ENCODE measurements around the gene CPN2. TPM values are rescaled to one million over a fixed set of nuclear protein-coding genes. Genes with fewer than 3 reads are reported as not detected.

CPN2 gene
- total and polyA plus RNA-seq, 7 donors: 0.03 to 0.13 TPM; not detected in 5

GRCh38 chr3:194392576-194392975 is 41.4 kb upstream of the CPN2 start:
- Histone ChIP-seq H3K27ac (no peak overlapping the region), H3K4me1 (peaks cover 8% of the 10 kb centered on the region), H3K36me3 (ENCODE audit: insufficient read depth in 1 of 2, low read depth in 1 of 2) (no peaks in the 10 kb centered on the region), H3K9me3 (peaks cover 5% of the 10 kb centered on the region), H3K4me3 (no peak overlapping the region), H3K27me3 (ENCODE audit: insufficient read depth in 3 of 3, low read length in 2 of 3) (peaks cover 0 to 46% (median 6%) of the 10 kb centered on the region in 3 donors)
- intact Hi-C loops (cut with DNase I): no loop called here
- ATAC-seq (no peak), DNase-seq (no peak)
- WGBS, 3 donors: 62 to 66% (median 63%) methylated on average over 7 of the region's 7 CpGs
- TF ChIP-seq, protein P1, sequence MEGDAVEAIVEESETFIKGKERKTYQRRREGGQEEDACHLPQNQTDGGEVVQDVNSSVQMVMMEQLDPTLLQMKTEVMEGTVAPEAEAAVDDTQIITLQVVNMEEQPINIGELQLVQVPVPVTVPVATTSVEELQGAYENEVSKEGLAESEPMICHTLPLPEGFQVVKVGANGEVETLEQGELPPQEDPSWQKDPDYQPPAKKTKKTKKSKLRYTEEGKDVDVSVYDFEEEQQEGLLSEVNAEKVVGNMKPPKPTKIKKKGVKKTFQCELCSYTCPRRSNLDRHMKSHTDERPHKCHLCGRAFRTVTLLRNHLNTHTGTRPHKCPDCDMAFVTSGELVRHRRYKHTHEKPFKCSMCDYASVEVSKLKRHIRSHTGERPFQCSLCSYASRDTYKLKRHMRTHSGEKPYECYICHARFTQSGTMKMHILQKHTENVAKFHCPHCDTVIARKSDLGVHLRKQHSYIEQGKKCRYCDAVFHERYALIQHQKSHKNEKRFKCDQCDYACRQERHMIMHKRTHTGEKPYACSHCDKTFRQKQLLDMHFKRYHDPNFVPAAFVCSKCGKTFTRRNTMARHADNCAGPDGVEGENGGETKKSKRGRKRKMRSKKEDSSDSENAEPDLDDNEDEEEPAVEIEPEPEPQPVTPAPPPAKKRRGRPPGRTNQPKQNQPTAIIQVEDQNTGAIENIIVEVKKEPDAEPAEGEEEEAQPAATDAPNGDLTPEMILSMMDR (IDR thresholded peaks at IDR 0.05): no peak

GRCh38 chr3:194390835-194391234 is 39.7 kb upstream of the CPN2 start:
- no peak for DNase-seq
- no peaks in the 10 kb centered on the region for H3K4me1 ChIP-seq
- H3K4me3 ChIP-seq: no peak overlapping the region
- TF ChIP-seq, protein P1 (IDR thresholded peaks at IDR 0.05): no peak
- peaks cover 5% of the 10 kb centered on the region for H3K9me3 ChIP-seq
- intact Hi-C loops (cut with DNase I): no loop called here
- no peaks in the 10 kb centered on the region for H3K36me3 ChIP-seq (ENCODE audit: insufficient read depth in 1 of 2, low read depth in 1 of 2)
- no peak overlapping the region for H3K27ac ChIP-seq
- ATAC-seq: no peak
- peaks cover 0 to 32% (median 2%) of the 10 kb centered on the region in 3 donors for H3K27me3 ChIP-seq (ENCODE audit: insufficient read depth in 3 of 3, low read length in 2 of 3)

- no peak for ATAC-seq
- Histone ChIP-seq H3K4me1 (no peaks in the 10 kb centered on the region), H3K27me3 (ENCODE audit: insufficient read depth in 3 of 3, low read length in 2 of 3) (peaks cover 0 to 21% (median 0%) of the 10 kb centered on the region in 3 donors), H3K36me3 (ENCODE audit: insufficient read depth in 1 of 2, low read depth in 1 of 2) (no peaks in the 10 kb centered on the region), H3K4me3 (no peak overlapping the region), H3K27ac (no peak overlapping the region), H3K9me3 (peaks cover 5% of the 10 kb centered on the region)
- intact Hi-C loops (cut with DNase I): no loop called here
- WGBS, 3 donors: 88 to 90% (median 90%) methylated on average over 8 of the region's 8 CpGs
- TF ChIP-seq, protein P1 (IDR thresholded peaks at IDR 0.05): no peak
- no peak for DNase-seq
These were observed 38.1 kb upstream of the CPN2 start for GRCh38 chr3:194389269-194389668.

DNA sequence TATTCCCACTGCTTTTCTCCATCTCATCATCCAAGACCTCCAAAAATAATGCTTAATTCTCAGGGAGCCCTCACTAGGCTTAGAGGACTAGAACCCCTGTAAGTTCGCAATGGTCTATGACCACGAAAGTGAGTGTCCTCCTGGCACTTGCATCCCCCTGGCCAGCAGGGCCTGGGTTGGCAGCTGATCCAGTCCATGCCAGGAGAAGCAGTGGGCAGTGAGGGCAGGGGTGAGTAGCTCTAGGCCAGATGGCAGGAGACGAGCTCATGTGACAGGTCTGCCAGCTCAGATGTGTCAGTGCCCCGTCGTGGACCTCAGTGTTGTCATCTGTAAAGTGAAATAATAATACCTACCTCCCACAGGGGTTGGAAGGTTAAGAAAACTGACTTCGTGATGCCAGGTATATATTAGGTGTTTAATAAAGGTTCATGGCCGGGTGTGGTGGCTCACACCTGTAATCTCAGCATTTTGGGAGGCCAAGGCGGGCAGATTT is 36.8 kb upstream of the CPN2 start:
- no peaks in the 10 kb centered on the region for H3K36me3 ChIP-seq (ENCODE audit: insufficient read depth in 1 of 2, low read depth in 1 of 2)
- no peak overlapping the region for H3K27ac ChIP-seq
- TF ChIP-seq, protein P1 (IDR thresholded peaks at IDR 0.05): no peak
- peaks cover 5% of the 10 kb centered on the region for H3K9me3 ChIP-seq
- intact Hi-C loops (cut with DNase I): no loop called here
- 82 to 87% (median 86%) methylated on average over 8 of the region's 8 CpGs for WGBS, 3 donors
- H3K27me3 ChIP-seq (ENCODE audit: insufficient read depth in 3 of 3, low read length in 2 of 3): peaks cover 0 to 21% (median 0%) of the 10 kb centered on the region in 3 donors
- no peak overlapping the region for H3K4me3 ChIP-seq
- H3K4me1 ChIP-seq: no peaks in the 10 kb centered on the region
- ATAC-seq (no peak), DNase-seq (no peak)

GRCh38 chr3:194387276-194387675 is 36.1 kb upstream of the CPN2 start:
- H3K27ac ChIP-seq: no peak overlapping the region
- ATAC-seq (no peak), DNase-seq (no peak)
- peaks cover 5% of the 10 kb centered on the region for H3K9me3 ChIP-seq
- no peak overlapping the region for H3K4me3 ChIP-seq
- H3K4me1 ChIP-seq: no peaks in the 10 kb centered on the region
- intact Hi-C loops (cut with DNase I): no loop called here
- no peaks in the 10 kb centered on the region for H3K36me3 ChIP-seq (ENCODE audit: insufficient read depth in 1 of 2, low read depth in 1 of 2)
- WGBS, 3 donors: 95 to 96% (median 96%) methylated on average over 6 of the region's 6 CpGs
- H3K27me3 ChIP-seq (ENCODE audit: insufficient read depth in 3 of 3, low read length in 2 of 3): peaks cover 0 to 20% (median 0%) of the 10 kb centered on the region in 3 donors
- TF ChIP-seq, protein P1 (IDR thresholded peaks at IDR 0.05): no peak

Measured in psoas muscle (tissue), 8 donors.